ENCODE measurements around the gene AP5S1.

AP5S1 gene

DNA sequence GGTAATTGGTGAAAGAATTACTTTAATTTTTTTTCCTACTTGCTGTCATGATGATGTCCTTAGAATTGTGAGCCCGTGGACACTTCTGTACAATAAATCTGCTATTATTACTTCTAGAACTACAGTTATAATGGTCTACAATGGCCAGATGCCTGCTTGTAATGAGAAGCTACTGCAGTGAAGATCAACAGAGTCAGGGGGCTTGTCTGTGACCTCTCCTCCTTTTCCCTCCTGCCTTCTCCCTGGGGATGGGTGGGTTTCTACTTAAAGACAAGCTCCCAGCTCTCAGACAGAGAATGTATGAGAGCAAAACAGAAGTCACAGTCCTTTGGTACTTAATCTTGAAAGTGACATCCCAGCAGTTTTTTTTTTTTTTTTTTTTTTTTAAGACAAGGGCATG is 55.7 kb downstream of the AP5S1 start:
- no peak for TF ChIP-seq SIN3A (IDR thresholded peaks at IDR 0.05; ENCODE audit: borderline replicate concordance, insufficient read depth, low read length)
- no peak for TF ChIP-seq FOXP2 (optimal IDR thresholded peaks at IDR 0.05; ENCODE audit: borderline replicate concordance, extremely low read depth, extremely low read length, insufficient read depth)
- no peak for TF ChIP-seq TAF1 (IDR thresholded peaks at IDR 0.05; ENCODE audit: borderline replicate concordance, insufficient read depth, low read length)
- no peak for TF ChIP-seq POLR2AphosphoS5 (IDR thresholded peaks at IDR 0.05; ENCODE audit: low read depth, low read length)
- TF ChIP-seq, protein P1, sequence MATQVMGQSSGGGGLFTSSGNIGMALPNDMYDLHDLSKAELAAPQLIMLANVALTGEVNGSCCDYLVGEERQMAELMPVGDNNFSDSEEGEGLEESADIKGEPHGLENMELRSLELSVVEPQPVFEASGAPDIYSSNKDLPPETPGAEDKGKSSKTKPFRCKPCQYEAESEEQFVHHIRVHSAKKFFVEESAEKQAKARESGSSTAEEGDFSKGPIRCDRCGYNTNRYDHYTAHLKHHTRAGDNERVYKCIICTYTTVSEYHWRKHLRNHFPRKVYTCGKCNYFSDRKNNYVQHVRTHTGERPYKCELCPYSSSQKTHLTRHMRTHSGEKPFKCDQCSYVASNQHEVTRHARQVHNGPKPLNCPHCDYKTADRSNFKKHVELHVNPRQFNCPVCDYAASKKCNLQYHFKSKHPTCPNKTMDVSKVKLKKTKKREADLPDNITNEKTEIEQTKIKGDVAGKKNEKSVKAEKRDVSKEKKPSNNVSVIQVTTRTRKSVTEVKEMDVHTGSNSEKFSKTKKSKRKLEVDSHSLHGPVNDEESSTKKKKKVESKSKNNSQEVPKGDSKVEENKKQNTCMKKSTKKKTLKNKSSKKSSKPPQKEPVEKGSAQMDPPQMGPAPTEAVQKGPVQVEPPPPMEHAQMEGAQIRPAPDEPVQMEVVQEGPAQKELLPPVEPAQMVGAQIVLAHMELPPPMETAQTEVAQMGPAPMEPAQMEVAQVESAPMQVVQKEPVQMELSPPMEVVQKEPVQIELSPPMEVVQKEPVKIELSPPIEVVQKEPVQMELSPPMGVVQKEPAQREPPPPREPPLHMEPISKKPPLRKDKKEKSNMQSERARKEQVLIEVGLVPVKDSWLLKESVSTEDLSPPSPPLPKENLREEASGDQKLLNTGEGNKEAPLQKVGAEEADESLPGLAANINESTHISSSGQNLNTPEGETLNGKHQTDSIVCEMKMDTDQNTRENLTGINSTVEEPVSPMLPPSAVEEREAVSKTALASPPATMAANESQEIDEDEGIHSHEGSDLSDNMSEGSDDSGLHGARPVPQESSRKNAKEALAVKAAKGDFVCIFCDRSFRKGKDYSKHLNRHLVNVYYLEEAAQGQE (IDR thresholded peaks at IDR 0.05; ENCODE audit: insufficient read depth in 1 of 2, low read depth in 2 of 2, low read length in 2 of 2) = no peak

DNA sequence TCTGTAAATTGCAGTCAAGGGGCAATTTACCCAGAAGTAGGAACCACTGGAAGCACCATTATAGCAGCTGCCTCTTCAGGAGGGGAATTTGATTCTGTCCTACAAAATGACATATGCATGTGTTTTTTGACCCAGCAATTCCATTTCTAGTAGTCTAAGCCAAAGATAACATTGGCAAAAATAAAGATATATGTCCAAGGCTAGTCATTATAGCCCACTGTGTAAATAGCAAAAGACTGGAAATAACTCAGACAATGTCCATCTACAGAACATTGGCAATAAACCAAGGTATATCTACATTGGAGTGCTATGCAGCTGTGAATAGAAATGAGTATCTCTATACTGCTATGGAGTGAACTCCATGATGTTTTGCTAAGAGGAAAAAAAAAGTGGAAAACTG is 56.3 kb downstream of the AP5S1 start:
- TF ChIP-seq POLR2AphosphoS5 (IDR thresholded peaks at IDR 0.05; ENCODE audit: low read depth, low read length) (no peak), TAF1 (IDR thresholded peaks at IDR 0.05; ENCODE audit: borderline replicate concordance, insufficient read depth, low read length) (no peak), FOXP2 (optimal IDR thresholded peaks at IDR 0.05; ENCODE audit: borderline replicate concordance, extremely low read depth, extremely low read length, insufficient read depth) (no peak), SIN3A (IDR thresholded peaks at IDR 0.05; ENCODE audit: borderline replicate concordance, insufficient read depth, low read length) (no peak)
- TF ChIP-seq, protein P1 (IDR thresholded peaks at IDR 0.05; ENCODE audit: insufficient read depth in 1 of 2, low read depth in 2 of 2, low read length in 2 of 2) = no peak
